GM12801 (cell line): ENCODE measurements around the gene PCNT.

Source experiments
- CTCF ChIP-seq: IDR thresholded peaks from one replicate; pipeline ENCODE4 v1.5.1; 2011; ENCODE audit warnings: control low read depth; ENCODE audit not compliant: insufficient read length; ENCODE audit errors: extremely low read depth

Gene PCNT

GRCh38 chr21:46469275-46469674 is 145.3 kb downstream of the PCNT start:
- no peak for TF ChIP-seq CTCF

- TF ChIP-seq CTCF: no peak
Measured at GRCh38 chr21:46471514-46471913, 147.6 kb downstream of the PCNT start.

GRCh38 chr21:46472246-46472645 is 148.3 kb downstream of the PCNT start:
- no peak for TF ChIP-seq CTCF

- TF ChIP-seq CTCF: no peak
Measured at GRCh38 chr21:46474382-46474781, 150.4 kb downstream of the PCNT start.

GRCh38 chr21:46475296-46475695 is 151.3 kb downstream of the PCNT start:
- no peak for TF ChIP-seq CTCF

- TF ChIP-seq CTCF: no peak
Measured at GRCh38 chr21:46477765-46478164, 153.8 kb downstream of the PCNT start.

GRCh38 chr21:46478910-46479309 is 155.0 kb downstream of the PCNT start:
- no peak for TF ChIP-seq CTCF

- TF ChIP-seq CTCF: no peak
Measured at GRCh38 chr21:46480466-46480865, 156.5 kb downstream of the PCNT start.
